T-helper 2 cell treated with Interferon-gamma antibody and Interleukin-4, amounts not matched to agents 5 μg/mL and 100 μg/mL, for 36 hours (primary cell): ENCODE data around the gene THAP7.

Experiments used
- DNase-seq: peaks from one replicate; pipeline ENCODE4 v3.0.0; 2021; ENCODE audit warnings: low spot score
- H3K27ac Mint-ChIP-seq: one replicate; pipeline ENCODE4 v1.8.0; 2021; ENCODE audit warnings: mild to moderate bottlenecking, mixed read lengths
- H3K27me3 Mint-ChIP-seq: one replicate; pipeline ENCODE4 v1.8.0; 2021; ENCODE audit warnings: low read depth, mixed read lengths
- H3K36me3 Mint-ChIP-seq: one replicate; pipeline ENCODE4 v1.8.0; 2021; ENCODE audit warnings: low read depth, mixed read lengths
- H3K4me1 Mint-ChIP-seq: one replicate; pipeline ENCODE4 v1.8.0; 2021; ENCODE audit warnings: low read depth, mixed read lengths
- H3K4me3 Mint-ChIP-seq: one replicate; pipeline ENCODE4 v1.8.0; 2022; ENCODE audit warnings: mild to moderate bottlenecking, moderate library complexity, mixed read lengths
- H3K9me3 Mint-ChIP-seq: one replicate; pipeline ENCODE4 v1.8.0; 2021; ENCODE audit warnings: mixed read lengths

Gene THAP7

GRCh38 chr22:20988573-20989322 lies 13.2 kb downstream of the THAP7 start:
- H3K27ac Mint-ChIP-seq: no peak overlapping the region
- DNase-seq: no peak

GRCh38 chr22:20987375-20987774 lies 14.5 kb downstream of the THAP7 start:
- no peak for DNase-seq
- Mint-ChIP-seq H3K27ac (no peak overlapping the region), H3K4me3 (no peak overlapping the region), H3K4me1 (peaks cover 14% of the 10 kb centered on the region), H3K9me3 (no peaks in the 10 kb centered on the region), H3K36me3 (peaks cover 18% of the 10 kb centered on the region), H3K27me3 (no peaks in the 10 kb centered on the region)

More at GRCh38 chr22:20988573-20989322, 13.2 kb downstream of the THAP7 start:
- H3K4me3 Mint-ChIP-seq: no peak overlapping the region
- H3K4me1 Mint-ChIP-seq: peaks cover 5% of the 10 kb centered on the region
- no peaks in the 10 kb centered on the region for H3K9me3 Mint-ChIP-seq
- H3K27me3 Mint-ChIP-seq: no peaks in the 10 kb centered on the region
- peaks cover 20% of the 10 kb centered on the region for H3K36me3 Mint-ChIP-seq

- Mint-ChIP-seq H3K27ac (no peak overlapping the region), H3K27me3 (no peaks in the 10 kb centered on the region), H3K4me1 (peaks cover 16% of the 10 kb centered on the region), H3K9me3 (no peaks in the 10 kb centered on the region), H3K4me3 (no peak overlapping the region), H3K36me3 (peaks cover 18% of the 10 kb centered on the region)
- DNase-seq: no peak
These were observed 15.6 kb downstream of the THAP7 start for GRCh38 chr22:20986365-20986764.

- Mint-ChIP-seq H3K27me3 (no peaks in the 10 kb centered on the region), H3K36me3 (peaks cover 18% of the 10 kb centered on the region), H3K4me3 (no peak overlapping the region), H3K4me1 (peaks cover 20% of the 10 kb centered on the region), H3K9me3 (no peaks in the 10 kb centered on the region), H3K27ac (no peak overlapping the region)
- DNase-seq: no peak
These were observed 16.2 kb downstream of the THAP7 start for GRCh38 chr22:20985720-20986119.

- Mint-ChIP-seq H3K36me3 (peaks cover 16% of the 10 kb centered on the region), H3K27ac (peak overlapping the region; percentile 89), H3K4me3 (peak overlapping the region; percentile 91), H3K27me3 (no peaks in the 10 kb centered on the region), H3K4me1 (peaks cover 27% of the 10 kb centered on the region), H3K9me3 (peaks cover 8% of the 10 kb centered on the region)
- DNase-seq: no peak
These were observed 18.7 kb downstream of the THAP7 start for GRCh38 chr22:20983081-20983771.

- Mint-ChIP-seq H3K36me3 (peaks cover 13% of the 10 kb centered on the region), H3K4me3 (peak overlapping the region; percentile 91), H3K27me3 (no peaks in the 10 kb centered on the region), H3K27ac (peak overlapping the region; percentile 89), H3K9me3 (peaks cover 8% of the 10 kb centered on the region), H3K4me1 (peaks cover 27% of the 10 kb centered on the region)
- no peak for DNase-seq
These were observed 19.4 kb downstream of the THAP7 start for GRCh38 chr22:20982563-20982882.

- Mint-ChIP-seq H3K9me3 (peaks cover 8% of the 10 kb centered on the region), H3K4me3 (peak within 1 kb of the TSS; percentile 91), H3K36me3 (peaks cover 13% of the 10 kb centered on the region), H3K4me1 (peaks cover 27% of the 10 kb centered on the region), H3K27me3 (no peaks in the 10 kb centered on the region), H3K27ac (peak within 1 kb of the TSS; percentile 89)
- peak; percentile 82 for DNase-seq
These were observed 19.9 kb downstream of the THAP7 start, which contains the start of gene LZTR1 for GRCh38 chr22:20981787-20982562. Gene LZTR1 (plus strand): TSS chr22:20982297. CDS start chr22:20982372, 75 bp downstream.

- peak overlapping the region; percentile 91 for H3K4me3 Mint-ChIP-seq
- peak overlapping the region; percentile 85 for H3K27ac Mint-ChIP-seq
- DNase-seq: no peak
- peaks cover 8% of the 10 kb centered on the region for H3K36me3 Mint-ChIP-seq
- no peaks in the 10 kb centered on the region for H3K27me3 Mint-ChIP-seq
- H3K4me1 Mint-ChIP-seq: peaks cover 27% of the 10 kb centered on the region
- H3K9me3 Mint-ChIP-seq: peaks cover 8% of the 10 kb centered on the region
These were observed 20.8 kb downstream of the THAP7 start for GRCh38 chr22:20980938-20981722.

- H3K9me3 Mint-ChIP-seq: peaks cover 8% of the 10 kb centered on the region
- H3K27ac Mint-ChIP-seq: no peak overlapping the region
- H3K36me3 Mint-ChIP-seq: peaks cover 5% of the 10 kb centered on the region
- no peaks in the 10 kb centered on the region for H3K27me3 Mint-ChIP-seq
- DNase-seq: no peak
- peak overlapping the region; percentile 18 for H3K4me3 Mint-ChIP-seq
- peaks cover 27% of the 10 kb centered on the region for H3K4me1 Mint-ChIP-seq
These were observed 21.4 kb downstream of the THAP7 start for GRCh38 chr22:20980523-20980922.

GRCh38 chr22:20979940-20980453 lies 21.9 kb downstream of the THAP7 start:
- Mint-ChIP-seq H3K36me3 (peaks cover 5% of the 10 kb centered on the region), H3K27ac (peak overlapping the region; percentile 22), H3K4me1 (peaks cover 27% of the 10 kb centered on the region), H3K9me3 (peaks cover 8% of the 10 kb centered on the region), H3K4me3 (no peak overlapping the region), H3K27me3 (no peaks in the 10 kb centered on the region)
- DNase-seq: no peak

GRCh38 chr22:20979243-20979809 lies 22.6 kb downstream of the THAP7 start:
- Mint-ChIP-seq H3K4me1 (peaks cover 27% of the 10 kb centered on the region), H3K27ac (peak overlapping the region; percentile 70), H3K27me3 (no peaks in the 10 kb centered on the region), H3K4me3 (peak overlapping the region; percentile 72), H3K36me3 (peaks cover 5% of the 10 kb centered on the region), H3K9me3 (peaks cover 8% of the 10 kb centered on the region)
- peak; percentile 51 for DNase-seq

- no peak for DNase-seq
- Mint-ChIP-seq H3K27ac (no peak overlapping the region), H3K9me3 (peaks cover 8% of the 10 kb centered on the region), H3K4me1 (peaks cover 22% of the 10 kb centered on the region), H3K4me3 (no peak overlapping the region), H3K27me3 (no peaks in the 10 kb centered on the region), H3K36me3 (no peaks in the 10 kb centered on the region)
These were observed 23.5 kb downstream of the THAP7 start for GRCh38 chr22:20978419-20978818.
